ENCODE data around the gene DLG3.

DLG3 gene

GRCh38 chrX:70437921-70438665 lies 6.5 kb upstream of the DLG3 start:
- DNase-seq (ENCODE audit: low read depth) = no peak

- DNase-seq (ENCODE audit: low read depth) = no peak
Observed at GRCh38 chrX:70439016-70439415, 5.6 kb upstream of the DLG3 start.

GRCh38 chrX:70442224-70442623 lies 2.4 kb upstream of the DLG3 start:
- DNase-seq (ENCODE audit: low read depth) = no peak

GRCh38 chrX:70444946-70445656 lies 466 bp downstream of the DLG3 start:
- DNase-seq (ENCODE audit: low read depth) = no peak

GRCh38 chrX:70445951-70446350 lies 1.3 kb downstream of the DLG3 start:
- no peak for DNase-seq (ENCODE audit: low read depth)

GRCh38 chrX:70446380-70447350 lies 2.0 kb downstream of the DLG3 start:
- no peak for DNase-seq (ENCODE audit: low read depth)

GRCh38 chrX:70449457-70449966 lies 4.9 kb downstream of the DLG3 start:
- no peak for DNase-seq (ENCODE audit: low read depth)

GRCh38 chrX:70452143-70452733 lies 7.6 kb downstream of the DLG3 start:
- DNase-seq (ENCODE audit: low read depth) = no peak

GRCh38 chrX:70453024-70453618 lies 8.5 kb downstream of the DLG3 start:
- DNase-seq (ENCODE audit: low read depth) = no peak

GRCh38 chrX:70454441-70455365 lies 10.1 kb downstream of the DLG3 start:
- peak; percentile 77 for DNase-seq (ENCODE audit: low read depth)

GRCh38 chrX:70455366-70456202 lies 10.9 kb downstream of the DLG3 start:
- no peak for DNase-seq (ENCODE audit: low read depth)

GRCh38 chrX:70456256-70456655 lies 11.6 kb downstream of the DLG3 start:
- DNase-seq (ENCODE audit: low read depth) = no peak

- no peak for DNase-seq (ENCODE audit: low read depth)
Observed at GRCh38 chrX:70461026-70461425, 16.4 kb downstream of the DLG3 start.

GRCh38 chrX:70464051-70464450 lies 19.4 kb downstream of the DLG3 start:
- DNase-seq (ENCODE audit: low read depth) = no peak

GRCh38 chrX:70466968-70467367 lies 22.3 kb downstream of the DLG3 start:
- no peak for DNase-seq (ENCODE audit: low read depth)

- no peak for DNase-seq (ENCODE audit: low read depth)
Observed at GRCh38 chrX:70468709-70469108, 24.1 kb downstream of the DLG3 start.

- no peak for DNase-seq (ENCODE audit: low read depth)
Observed at GRCh38 chrX:70470850-70471289, 26.2 kb downstream of the DLG3 start.

GRCh38 chrX:70476166-70476933 lies 31.7 kb downstream of the DLG3 start:
- no peak for DNase-seq (ENCODE audit: low read depth)
